ENCODE measurements around the gene SCG2. TPM values are rescaled to one million over a fixed set of nuclear protein-coding genes. Genes with fewer than 3 reads are reported as not detected.

The SCG2 gene
- total and polyA plus RNA-seq, 12 donors = 0.04 to 0.86 (median 0.18) TPM; not detected in 4

DNA sequence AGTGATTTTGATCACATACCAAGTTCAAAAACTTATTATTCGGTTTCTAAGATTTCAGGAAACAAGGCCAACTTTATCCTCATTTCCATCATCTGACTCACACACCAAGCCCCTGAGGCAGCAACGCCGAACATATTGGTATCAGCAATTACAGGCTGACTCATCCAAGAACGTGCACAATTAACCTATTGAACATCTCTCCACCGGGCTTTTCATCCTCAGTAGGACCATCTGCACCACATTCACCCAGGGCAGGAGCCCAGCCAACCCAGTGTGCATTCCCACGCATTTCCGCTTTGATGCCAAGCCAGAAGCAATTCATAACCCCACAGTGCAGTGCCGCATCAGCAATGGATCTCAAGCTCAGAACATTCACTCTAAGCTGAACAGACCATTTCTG is 52.9 kb downstream of the SCG2 start:
- TF ChIP-seq, protein P1, sequence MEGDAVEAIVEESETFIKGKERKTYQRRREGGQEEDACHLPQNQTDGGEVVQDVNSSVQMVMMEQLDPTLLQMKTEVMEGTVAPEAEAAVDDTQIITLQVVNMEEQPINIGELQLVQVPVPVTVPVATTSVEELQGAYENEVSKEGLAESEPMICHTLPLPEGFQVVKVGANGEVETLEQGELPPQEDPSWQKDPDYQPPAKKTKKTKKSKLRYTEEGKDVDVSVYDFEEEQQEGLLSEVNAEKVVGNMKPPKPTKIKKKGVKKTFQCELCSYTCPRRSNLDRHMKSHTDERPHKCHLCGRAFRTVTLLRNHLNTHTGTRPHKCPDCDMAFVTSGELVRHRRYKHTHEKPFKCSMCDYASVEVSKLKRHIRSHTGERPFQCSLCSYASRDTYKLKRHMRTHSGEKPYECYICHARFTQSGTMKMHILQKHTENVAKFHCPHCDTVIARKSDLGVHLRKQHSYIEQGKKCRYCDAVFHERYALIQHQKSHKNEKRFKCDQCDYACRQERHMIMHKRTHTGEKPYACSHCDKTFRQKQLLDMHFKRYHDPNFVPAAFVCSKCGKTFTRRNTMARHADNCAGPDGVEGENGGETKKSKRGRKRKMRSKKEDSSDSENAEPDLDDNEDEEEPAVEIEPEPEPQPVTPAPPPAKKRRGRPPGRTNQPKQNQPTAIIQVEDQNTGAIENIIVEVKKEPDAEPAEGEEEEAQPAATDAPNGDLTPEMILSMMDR (IDR thresholded peaks at IDR 0.05) = no peak
- no peak for DNase-seq
- Histone ChIP-seq H3K4me1 (no peaks in the 10 kb centered on the region), H3K4me3 (no peak overlapping the region), H3K27ac (no peak overlapping the region), H3K9me3 (peaks cover 0 to 3% (median 0%) of the 10 kb centered on the region in 11 donors), H3K27me3 (no peaks in the 10 kb centered on the region), H3K36me3 (no peaks in the 10 kb centered on the region)
- intact Hi-C loops (cut with DNase I) = no loop called here
- 62 to 72% methylated on average over 8 of the region's 8 CpGs for WGBS, 2 donors
- ATAC-seq = no peak

DNA sequence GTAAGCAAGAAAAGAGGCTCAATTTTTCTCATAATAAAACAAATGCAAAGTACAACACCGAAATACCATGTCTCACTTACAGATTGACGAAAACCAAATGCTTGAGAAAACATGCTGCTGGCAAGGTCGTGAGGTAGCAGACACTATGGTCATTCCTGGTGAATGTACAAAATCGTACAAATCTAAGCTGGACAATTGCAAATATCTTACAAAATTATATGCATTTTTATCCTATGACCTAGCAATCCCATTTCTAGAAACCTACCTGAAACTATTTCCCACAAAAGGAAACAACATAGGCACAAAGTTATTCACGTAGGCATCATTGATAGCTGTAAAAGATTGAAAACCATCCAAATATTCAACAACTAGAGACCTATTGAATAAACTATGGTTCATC is 54.0 kb downstream of the SCG2 start:
- WGBS, 2 donors = 67 to 80% methylated on average over 5 of the region's 5 CpGs
- no peaks in the 10 kb centered on the region for H3K27me3 ChIP-seq

More for the DNA sequence above, 54.0 kb downstream of the SCG2 start:
- Histone ChIP-seq H3K36me3 (no peaks in the 10 kb centered on the region), H3K9me3 (peaks cover 0 to 3% (median 0%) of the 10 kb centered on the region in 11 donors), H3K4me1 (no peaks in the 10 kb centered on the region), H3K4me3 (no peak overlapping the region), H3K27ac (no peak overlapping the region)
- TF ChIP-seq, protein P1 (IDR thresholded peaks at IDR 0.05) = no peak
- ATAC-seq = no peak
- intact Hi-C loops (cut with DNase I) = no loop called here
- DNase-seq = no peak

Other genes starting within 250 kb of the SCG2 start
- under 1 TPM in 6 of 10 donors, not detected in 4; 0.13 to 0.85 (median 0.38) TPM for gene AP1S3, start 235.2 kb upstream of the SCG2 start, total RNA-seq
- gene AP1S3, start 235.2 kb upstream of the SCG2 start, polyA plus RNA-seq = under 1 TPM; 0.12 to 0.37 TPM